Mesenchymal stem cell (in vitro differentiated cells and primary cell): ENCODE results near the gene PGR.

Experiments used
- DNase-seq: peaks from one replicate; pipeline ENCODE4 v3.0.0-alpha.2; 2013
- H2AFZ ChIP-seq: one replicate; pipeline ENCODE4 v1.6.1; 2013; ENCODE audit warnings: low read depth, mild to moderate bottlenecking, control low read depth, inconsistent platforms, low read length, moderate library complexity
- H2AK5ac ChIP-seq: 2 replicates; pipeline ENCODE4 v1.6.1; 2013; ENCODE audit warnings: low read length, moderate library complexity, mild to moderate bottlenecking, inconsistent platforms; ENCODE audit not compliant: severe bottlenecking
- H2BK120ac ChIP-seq: one replicate; pipeline ENCODE4 v1.6.1; 2013; ENCODE audit warnings: low read depth, mild to moderate bottlenecking, inconsistent platforms, low read length, moderate library complexity
- H2BK12ac ChIP-seq, 2 experiments: one replicate each; pipeline ENCODE4 v1.6.1; 2013; ENCODE audit warnings: inconsistent platforms in 2 of 2, low read length in 2 of 2, mild to moderate bottlenecking in 2 of 2, moderate library complexity in 2 of 2, control low read depth in 1 of 2
- H2BK15ac ChIP-seq: one replicate; pipeline ENCODE4 v1.6.1; 2013; ENCODE audit warnings: mild to moderate bottlenecking, low read depth, inconsistent platforms; ENCODE audit not compliant: poor library complexity, severe bottlenecking
- H2BK5ac ChIP-seq: 2 replicates; pipeline ENCODE4 v1.6.1; 2013; ENCODE audit warnings: low read depth, mild to moderate bottlenecking, low read length, control low read depth, inconsistent platforms; ENCODE audit not compliant: poor library complexity, severe bottlenecking
- H3K14ac ChIP-seq, 2 experiments: one replicate each; pipeline ENCODE4 v1.6.1; 2013; ENCODE audit warnings: inconsistent platforms in 2 of 2, low read length in 2 of 2, control low read depth in 1 of 2, mild to moderate bottlenecking in 1 of 2, moderate library complexity in 1 of 2
- H3K18ac ChIP-seq, 2 experiments: one replicate each; pipeline ENCODE4 v1.6.1; 2013; ENCODE audit warnings: inconsistent platforms in 2 of 2, low read length in 2 of 2, control low read depth in 1 of 2, low read depth in 1 of 2, mild to moderate bottlenecking in 1 of 2
- H3K23ac ChIP-seq, 2 experiments: one replicate each; pipeline ENCODE4 v1.6.1; 2013; ENCODE audit warnings: inconsistent platforms in 2 of 2, low read length in 2 of 2, mild to moderate bottlenecking in 2 of 2, moderate library complexity in 2 of 2, control low read depth in 1 of 2
- H3K27ac ChIP-seq: 2 replicates; pipeline ENCODE4 v1.5.1; 2013; ENCODE audit warnings: mild to moderate bottlenecking, moderate library complexity, low read length, control low read depth, inconsistent platforms; ENCODE audit not compliant: poor library complexity, severe bottlenecking
- H3K27me3 ChIP-seq, 2 experiments: 2 replicates each; pipeline versions ENCODE4 v1.6.1 to v1.7.0; 2013; ENCODE audit warnings: low read length in 2 of 2, mild to moderate bottlenecking in 2 of 2, moderate library complexity in 2 of 2, control low read depth in 1 of 2, inconsistent platforms in 1 of 2; ENCODE audit not compliant: control insufficient read depth in 1 of 2, insufficient read depth in 1 of 2
- H3K36me3 ChIP-seq, 2 experiments: 2 replicates each; pipeline versions ENCODE4 v1.6.1 to v1.7.0; 2013; ENCODE audit warnings: low read length in 2 of 2, control low read depth in 1 of 2, inconsistent platforms in 1 of 2, low read depth in 1 of 2, mild to moderate bottlenecking in 1 of 2; ENCODE audit not compliant: insufficient read depth in 2 of 2, control insufficient read depth in 1 of 2
- H3K4ac ChIP-seq, 2 experiments: one replicate each; pipeline ENCODE4 v1.6.1; 2013; ENCODE audit warnings: inconsistent platforms in 2 of 2, low read length in 2 of 2, mild to moderate bottlenecking in 2 of 2, moderate library complexity in 2 of 2, control low read depth in 1 of 2, low read depth in 1 of 2
- H3K4me1 ChIP-seq: 2 replicates; pipeline ENCODE4 v1.6.1; 2013; ENCODE audit warnings: low read depth, low read length, control low read depth; ENCODE audit not compliant: control insufficient read depth, insufficient read depth
- H3K4me2 ChIP-seq: 2 replicates; pipeline ENCODE4 v1.6.1; 2013; ENCODE audit warnings: low read length, mild to moderate bottlenecking, inconsistent platforms; ENCODE audit not compliant: poor library complexity, severe bottlenecking
- H3K4me3 ChIP-seq, 2 experiments: 2 replicates each; pipeline versions ENCODE4 v1.5.1 to v1.7.0; 2013; ENCODE audit warnings: low read length in 2 of 2, mild to moderate bottlenecking in 2 of 2, control low read depth in 1 of 2, low read depth in 1 of 2; ENCODE audit not compliant: insufficient read depth in 1 of 2
- H3K79me1 ChIP-seq: replicated peaks from 2 replicates; pipeline ENCODE4 v1.6.1; 2013; ENCODE audit warnings: mild to moderate bottlenecking, control low read depth, low read length, inconsistent platforms; ENCODE audit not compliant: poor library complexity, severe bottlenecking
- H3K9ac ChIP-seq: 2 replicates; pipeline ENCODE4 v1.7.0; 2013; ENCODE audit warnings: mild to moderate bottlenecking, low read length, moderate library complexity
- H3K9me3 ChIP-seq: 2 replicates; pipeline ENCODE4 v1.7.0; 2013; ENCODE audit warnings: mild to moderate bottlenecking, low read length; ENCODE audit not compliant: control insufficient read depth
- H4K8ac ChIP-seq: one replicate; pipeline ENCODE4 v1.6.1; 2013; ENCODE audit warnings: inconsistent platforms, mild to moderate bottlenecking, low read length, moderate library complexity
- H4K91ac ChIP-seq: one replicate; pipeline ENCODE4 v1.6.1; 2013; ENCODE audit warnings: mild to moderate bottlenecking, low read length, inconsistent platforms
- WGBS: methylation state at CpG from one replicate; pipeline ENCODE4 v1.1.7; 2013; ENCODE audit warnings: mixed read lengths; 5-methylcytosine and 5-hydroxymethylcytosine counted together

Gene PGR

DNA sequence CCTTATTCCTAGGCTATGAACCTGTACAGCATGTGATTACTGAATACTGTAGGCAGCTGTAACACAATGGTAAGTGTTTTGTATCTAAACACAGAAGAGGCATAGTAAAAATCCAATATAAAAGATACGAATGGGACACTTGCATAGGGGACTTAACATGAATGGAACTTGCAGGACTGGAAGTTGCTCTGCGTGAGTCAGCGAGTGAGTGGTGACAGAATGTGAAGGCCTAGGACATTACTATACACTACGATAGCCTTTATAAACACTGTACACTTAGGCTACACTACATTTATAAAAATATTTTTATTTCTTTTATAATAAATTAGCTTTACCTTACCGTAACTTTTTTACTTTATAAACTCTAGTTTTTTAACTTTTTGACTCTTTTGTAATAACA, 81.1 kb downstream of the PGR start:
- WGBS = 100% methylated on average over 1 of the region's 5 CpGs
- no peaks in the 10 kb centered on the region for H3K9me3 ChIP-seq
- no peak overlapping the region for H4K91ac ChIP-seq
- H3K4me1 ChIP-seq = no peaks in the 10 kb centered on the region
- H3K9ac ChIP-seq = no peak overlapping the region
- no peak overlapping the region for H2BK12ac ChIP-seq
- H3K23ac ChIP-seq = no peak overlapping the region
- H2BK15ac ChIP-seq = no peak overlapping the region
- DNase-seq = no peak
- no peak overlapping the region for H2BK5ac ChIP-seq
- no peak overlapping the region for H3K4me3 ChIP-seq
- H3K27ac ChIP-seq = no peak overlapping the region
- no peak overlapping the region for H2AK5ac ChIP-seq
- no peak overlapping the region for H2BK120ac ChIP-seq
- H3K18ac ChIP-seq = no peak overlapping the region
- no peak overlapping the region for H2AFZ ChIP-seq
- no peaks in the 10 kb centered on the region for H3K79me1 ChIP-seq
- H3K4me2 ChIP-seq = no peak overlapping the region
- no peaks in the 10 kb centered on the region for H3K27me3 ChIP-seq
- H4K8ac ChIP-seq = no peak overlapping the region
- H3K4ac ChIP-seq = no peak overlapping the region
- H3K14ac ChIP-seq = no peak overlapping the region
- no peaks in the 10 kb centered on the region for H3K36me3 ChIP-seq

DNA sequence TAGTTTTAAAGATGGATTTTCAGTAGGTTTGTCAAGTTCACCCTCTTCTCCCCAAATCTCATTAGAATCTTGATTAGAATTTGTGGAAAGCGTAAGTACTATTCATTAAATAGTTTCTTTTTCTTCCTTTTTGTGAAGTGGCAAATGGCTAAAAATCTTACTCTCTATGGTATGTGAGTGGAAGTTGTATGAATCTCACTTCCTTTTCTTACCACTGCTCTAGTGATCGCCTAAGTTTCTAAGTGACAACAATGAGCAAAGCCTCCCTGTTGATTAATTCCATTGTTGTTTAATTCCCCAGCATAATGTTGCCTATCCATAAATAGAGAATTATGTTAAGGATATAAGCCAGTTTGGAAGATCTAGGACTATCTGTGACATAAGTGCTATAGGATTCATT, 82.7 kb downstream of the PGR start:
- Histone ChIP-seq H4K91ac (no peak overlapping the region), H3K4me3 (no peak overlapping the region), H3K27ac (no peak overlapping the region), H2BK120ac (no peak overlapping the region), H3K9me3 (no peaks in the 10 kb centered on the region), H3K23ac (no peak overlapping the region), H3K4me1 (no peaks in the 10 kb centered on the region), H3K18ac (no peak overlapping the region), H3K36me3 (no peaks in the 10 kb centered on the region), H3K4ac (no peak overlapping the region), H2BK12ac (no peak overlapping the region), H3K9ac (no peak overlapping the region), H3K14ac (no peak overlapping the region), H2AFZ (no peak overlapping the region), H3K79me1 (no peaks in the 10 kb centered on the region), H3K4me2 (no peak overlapping the region), H3K27me3 (no peaks in the 10 kb centered on the region), H4K8ac (no peak overlapping the region), H2BK5ac (no peak overlapping the region), H2AK5ac (no peak overlapping the region), H2BK15ac (no peak overlapping the region)
- no CpG with 5 or more reads among the region's 2 CpGs for WGBS
- DNase-seq = no peak

DNA sequence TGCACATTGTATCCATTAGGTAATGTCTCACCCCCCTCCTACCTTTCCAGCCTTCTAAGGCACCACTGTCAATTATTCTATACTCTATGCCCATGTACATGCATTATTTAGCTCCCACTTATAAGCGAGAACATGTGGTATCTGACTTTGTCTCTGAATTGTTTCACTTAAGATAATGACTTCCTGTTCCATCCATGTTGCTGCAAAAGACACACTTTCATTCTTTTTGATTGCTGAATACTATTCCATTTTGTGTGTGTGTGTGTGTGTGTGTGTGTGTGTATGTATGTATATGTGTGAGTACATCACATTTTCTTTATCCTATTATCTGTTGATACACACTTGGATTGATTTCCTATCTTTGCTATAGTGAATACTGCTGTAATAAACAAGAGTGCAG, 84.2 kb downstream of the PGR start:
- Histone ChIP-seq H4K91ac (no peak overlapping the region), H2BK120ac (no peak overlapping the region), H3K23ac (no peak overlapping the region), H3K4me2 (no peak overlapping the region), H2BK15ac (no peak overlapping the region), H2BK12ac (no peak overlapping the region), H3K14ac (no peak overlapping the region), H3K4me3 (no peak overlapping the region), H3K36me3 (no peaks in the 10 kb centered on the region), H3K9ac (no peak overlapping the region), H2AK5ac (no peak overlapping the region), H2AFZ (no peak overlapping the region), H3K27ac (no peak overlapping the region), H3K27me3 (no peaks in the 10 kb centered on the region), H2BK5ac (no peak overlapping the region), H3K79me1 (no peaks in the 10 kb centered on the region), H3K9me3 (no peaks in the 10 kb centered on the region), H3K4me1 (no peaks in the 10 kb centered on the region), H3K4ac (no peak overlapping the region), H4K8ac (no peak overlapping the region), H3K18ac (no peak overlapping the region)
- DNase-seq = no peak
- WGBS = 100% methylated on average over 1 of the region's 1 CpG

DNA sequence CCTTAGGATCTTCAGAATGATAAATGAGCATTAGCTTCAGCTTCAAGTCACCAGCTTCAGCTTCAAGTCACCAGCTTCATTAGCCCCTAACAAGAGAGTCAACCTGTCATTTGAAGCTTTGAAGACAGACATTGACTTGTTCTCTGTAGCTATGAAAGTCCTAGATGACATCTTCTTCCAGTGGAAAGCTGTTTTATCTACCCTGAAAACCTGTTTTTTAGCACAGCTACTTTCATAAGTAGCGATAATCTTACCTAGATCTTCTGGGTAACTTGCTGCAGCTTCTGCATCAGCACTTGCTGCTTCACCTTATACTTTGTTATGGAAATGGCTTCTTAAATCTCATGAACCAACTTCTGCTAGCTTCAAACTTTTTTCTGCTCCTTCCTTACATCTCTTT, 85.7 kb downstream of the PGR start:
- no peak overlapping the region for H2BK120ac ChIP-seq
- H3K18ac ChIP-seq = no peak overlapping the region
- no peak for DNase-seq
- 89% methylated on average over 1 of the region's 1 CpG for WGBS
- no peak overlapping the region for H3K4me3 ChIP-seq
- no peak overlapping the region for H2BK12ac ChIP-seq
- no peak overlapping the region for H3K4me2 ChIP-seq
- H2AFZ ChIP-seq = no peak overlapping the region
- no peak overlapping the region for H3K9ac ChIP-seq
- no peaks in the 10 kb centered on the region for H3K9me3 ChIP-seq
- H3K4me1 ChIP-seq = no peaks in the 10 kb centered on the region
- H2AK5ac ChIP-seq = no peak overlapping the region
- no peaks in the 10 kb centered on the region for H3K27me3 ChIP-seq
- H3K27ac ChIP-seq = no peak overlapping the region
- no peaks in the 10 kb centered on the region for H3K79me1 ChIP-seq
- H3K14ac ChIP-seq = no peak overlapping the region
- no peak overlapping the region for H3K23ac ChIP-seq
- no peak overlapping the region for H3K4ac ChIP-seq
- no peak overlapping the region for H4K91ac ChIP-seq
- H2BK5ac ChIP-seq = no peak overlapping the region
- no peak overlapping the region for H4K8ac ChIP-seq
- no peaks in the 10 kb centered on the region for H3K36me3 ChIP-seq
- no peak overlapping the region for H2BK15ac ChIP-seq
